Limb (tissue), 2 donors: ENCODE results near the gene PDE2A.

Source experiments
- DNase-seq, 2 donors: peaks; one replicate each; pipeline ENCODE4 v3.0.0-alpha.2; 2016; ENCODE audit errors: extremely low spot score in 2 of 2

Gene PDE2A

GRCh38 chr11:72704783-72705265, 30.6 kb upstream of the PDE2A start:
- no peak for DNase-seq

DNA sequence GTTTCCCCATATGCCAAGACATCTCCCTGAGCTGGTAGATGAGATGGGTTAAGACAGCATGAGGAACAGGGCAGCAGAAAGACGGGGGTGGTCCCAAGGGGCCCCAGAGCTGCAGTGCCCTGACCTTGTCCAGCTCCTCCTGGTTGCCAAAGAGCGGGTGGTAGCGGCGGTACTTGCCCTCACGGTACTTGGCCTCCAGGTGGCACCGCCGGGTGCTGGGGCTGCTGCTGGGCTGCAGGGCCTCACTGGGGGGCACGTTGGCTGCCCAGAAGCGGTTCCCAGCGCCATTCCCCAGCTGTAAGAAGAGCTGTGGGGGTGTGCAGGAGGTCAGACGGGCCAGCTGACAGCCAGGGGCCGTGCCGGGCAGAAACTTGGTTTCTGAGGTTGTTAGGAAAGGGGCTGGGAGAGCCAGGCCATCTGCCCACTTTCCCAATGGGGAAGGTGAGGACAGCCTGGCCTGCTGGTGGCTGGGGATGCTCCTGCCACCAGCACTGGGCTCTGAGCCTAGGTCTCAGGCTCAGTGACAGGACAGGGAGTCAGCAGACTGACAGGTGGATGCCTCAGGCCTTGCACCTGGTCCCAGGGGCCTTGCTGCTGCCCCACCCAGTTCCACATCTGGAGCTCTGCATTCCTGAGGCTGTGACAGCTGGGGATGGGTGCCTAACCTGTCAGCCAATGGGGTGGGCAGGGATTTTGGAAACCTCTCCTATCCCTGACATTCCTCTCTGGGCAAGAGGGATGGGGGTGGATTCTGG, 30.0 kb upstream of the PDE2A start:
- no peak for DNase-seq

DNA sequence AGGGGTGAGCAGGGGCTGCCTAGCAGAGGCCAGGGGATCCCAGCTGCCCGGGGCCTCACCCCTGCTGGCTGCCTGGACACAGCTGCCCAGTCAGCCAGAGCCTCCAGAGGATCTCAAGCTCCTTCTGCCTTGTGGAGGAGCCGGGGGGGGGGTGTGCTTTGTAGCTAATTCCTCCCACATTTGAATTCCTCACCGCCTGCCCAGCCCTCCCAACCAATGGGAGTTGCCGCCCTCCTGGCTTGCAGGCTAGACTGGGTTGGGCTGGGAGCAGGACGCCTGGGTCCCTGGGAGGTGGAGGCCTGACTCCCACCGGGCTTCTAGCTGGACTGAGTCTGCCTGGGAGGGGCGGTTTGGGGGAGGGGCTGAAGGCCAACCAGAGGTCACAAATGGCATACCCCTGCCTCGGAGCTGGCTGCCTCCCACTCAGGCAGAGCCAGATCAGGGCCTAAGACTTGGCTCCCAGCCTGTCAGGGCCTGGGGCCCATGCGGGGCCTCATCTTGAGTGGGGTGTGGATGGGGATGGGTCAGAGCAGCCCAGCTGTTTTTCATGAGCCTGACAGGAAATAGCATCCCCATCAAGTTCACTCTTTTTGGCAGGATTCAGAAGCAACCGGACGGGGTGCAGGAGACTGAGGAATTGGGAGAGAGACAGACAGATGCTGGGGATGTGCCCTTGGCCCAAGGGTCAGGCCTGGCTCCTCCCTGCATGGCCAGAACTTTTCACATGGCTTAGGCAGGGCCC, 29.2 kb upstream of the PDE2A start:
- peak; percentile 71 to 77 for DNase-seq

- no peak for DNase-seq
These were observed 28.5 kb upstream of the PDE2A start for GRCh38 chr11:72702577-72703241.

GRCh38 chr11:72702096-72702495, 27.9 kb upstream of the PDE2A start:
- DNase-seq = no peak

DNA sequence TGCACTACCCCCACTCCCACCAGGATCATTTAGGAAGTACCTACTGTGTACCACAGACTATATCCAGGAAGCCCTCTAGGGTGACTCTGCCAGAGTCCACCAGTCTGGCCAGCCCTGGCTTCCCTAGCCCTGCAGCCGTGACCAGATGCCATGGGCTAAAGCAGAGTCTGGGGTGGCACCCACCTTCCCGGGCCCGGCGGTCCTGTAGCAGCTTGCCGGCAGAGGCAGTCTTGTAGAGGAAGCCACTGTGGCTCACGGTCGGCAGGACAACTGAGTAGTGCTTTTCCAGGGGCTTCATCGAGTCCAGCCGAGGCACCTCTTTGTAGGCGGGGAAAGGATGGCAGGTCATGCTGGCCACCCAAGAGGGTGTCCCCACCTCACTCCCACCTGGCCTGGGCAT, 27.2 kb upstream of the PDE2A start:
- DNase-seq = no peak

- no peak for DNase-seq
These were observed 25.9 kb upstream of the PDE2A start for GRCh38 chr11:72700146-72700545.

DNA sequence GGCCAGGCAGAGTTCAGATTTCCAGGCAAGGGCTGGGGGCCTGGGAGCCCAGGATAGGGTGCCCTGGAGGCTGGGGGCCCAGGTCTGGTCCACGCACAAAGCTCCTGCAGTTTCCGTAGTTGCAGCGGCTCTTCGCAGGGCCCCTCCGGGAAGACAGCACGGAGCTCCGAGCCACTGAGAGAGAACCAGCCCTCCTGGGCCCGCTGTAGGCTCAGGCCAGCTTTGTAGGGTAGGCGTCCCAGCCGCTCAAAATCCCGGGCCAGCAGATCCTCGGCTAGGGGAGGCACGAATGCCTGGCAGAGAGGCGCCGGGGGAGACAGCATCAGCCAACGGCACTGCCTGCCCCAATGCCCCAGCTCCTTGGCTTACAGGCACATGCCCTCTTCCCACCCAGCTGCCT, 23.6 kb upstream of the PDE2A start:
- DNase-seq = no peak

GRCh38 chr11:72696866-72697700, 22.9 kb upstream of the PDE2A start:
- DNase-seq = no peak

DNA sequence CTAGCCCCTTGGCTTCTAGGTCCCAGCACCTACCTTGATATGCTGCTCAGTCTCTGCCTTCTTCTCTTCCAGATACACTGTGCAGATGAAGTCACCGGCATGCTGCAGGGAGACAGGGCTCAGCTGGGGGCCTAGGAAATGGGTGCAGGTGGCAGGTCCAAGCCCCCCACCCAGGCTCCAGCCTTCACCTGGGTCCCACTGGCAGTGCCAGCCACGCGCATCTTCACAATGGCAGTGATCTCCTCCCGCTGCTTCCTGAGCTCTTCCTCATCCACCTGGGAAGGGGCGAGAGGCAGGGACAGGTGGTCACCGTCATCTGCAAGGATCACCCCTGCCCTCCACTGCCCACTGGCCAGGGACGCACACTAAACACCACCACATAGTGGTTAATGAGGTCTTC, 21.1 kb upstream of the PDE2A start:
- DNase-seq = no peak

DNA sequence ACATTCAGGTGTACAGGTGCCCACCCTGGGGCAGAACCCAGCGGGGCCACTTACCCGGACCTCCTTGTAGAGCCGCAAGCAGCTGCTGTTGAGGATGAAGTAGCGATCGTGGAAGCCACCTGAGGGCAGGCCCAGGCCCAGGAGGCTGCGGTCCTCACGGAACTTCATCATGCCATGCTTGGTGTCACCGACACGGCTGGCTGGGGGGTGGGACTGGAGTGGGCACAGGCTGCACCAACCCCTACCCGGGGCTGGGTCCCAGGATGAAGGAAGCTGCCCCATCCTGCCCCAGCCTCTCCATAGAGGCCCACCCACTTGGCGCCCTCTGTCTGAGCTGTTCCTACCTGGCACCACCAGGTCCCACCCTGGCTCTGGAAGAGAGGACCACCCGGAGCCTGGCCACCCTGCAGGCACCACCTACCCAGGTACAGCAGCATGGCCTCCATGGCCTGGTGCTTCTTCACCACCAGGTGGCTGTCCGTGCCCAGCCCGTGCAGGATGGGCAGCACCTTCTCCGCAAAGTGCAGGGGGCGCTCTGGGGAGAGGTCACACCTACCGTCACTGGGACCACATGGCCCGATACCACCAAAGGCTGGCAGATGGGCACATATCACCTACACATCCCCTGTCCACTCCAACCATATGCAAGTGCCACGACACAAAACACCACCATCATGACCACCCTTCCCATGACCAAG, 19.2 kb upstream of the PDE2A start:
- no peak for DNase-seq

- DNase-seq = no peak
These were observed 18.4 kb upstream of the PDE2A start for GRCh38 chr11:72692498-72693237.

DNA sequence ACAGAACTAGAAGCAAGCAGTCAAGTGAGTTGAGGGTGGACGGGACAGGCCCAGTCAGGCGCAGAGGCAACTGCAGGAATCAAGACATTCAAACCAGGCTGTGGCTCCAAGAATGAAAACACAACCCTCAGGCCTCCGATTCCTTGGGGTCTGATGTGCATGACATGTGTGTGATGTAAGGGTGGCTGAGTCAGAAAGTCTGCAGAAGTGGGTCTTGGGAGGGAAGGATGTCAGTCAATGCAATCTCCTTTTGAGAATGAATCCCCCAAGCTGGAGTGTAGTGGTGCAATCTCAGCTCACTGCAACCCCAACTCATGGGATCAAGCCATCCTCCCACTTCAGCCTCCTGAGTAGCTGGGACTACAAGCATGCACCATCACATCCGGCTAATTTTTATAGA, 15.9 kb upstream of the PDE2A start:
- DNase-seq = no peak

- no peak for DNase-seq
These were observed 14.7 kb upstream of the PDE2A start for GRCh38 chr11:72688929-72689328.

- DNase-seq = no peak
These were observed 14.3 kb upstream of the PDE2A start for GRCh38 chr11:72688486-72688885.

DNA sequence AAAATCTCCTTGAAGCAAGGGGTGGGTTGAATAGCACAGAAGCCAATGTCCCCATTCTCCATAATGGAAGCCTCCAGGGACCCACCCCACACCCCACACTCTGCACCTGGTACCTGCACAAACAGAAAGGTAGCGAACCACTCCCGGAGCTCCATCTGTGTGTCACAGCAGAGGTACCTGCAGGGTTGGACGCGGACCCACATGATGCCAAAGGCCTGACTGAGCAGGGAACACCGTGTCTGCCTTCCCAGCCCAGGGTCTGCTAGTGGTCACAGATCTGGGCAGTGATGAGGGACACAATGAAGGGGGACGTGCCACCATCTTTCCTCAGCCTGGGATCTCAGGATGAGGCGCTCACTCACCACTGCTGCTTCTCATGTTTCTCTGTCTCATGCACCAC, 13.1 kb upstream of the PDE2A start:
- no peak for DNase-seq

GRCh38 chr11:72686639-72687220, 12.5 kb upstream of the PDE2A start:
- no peak for DNase-seq

GRCh38 chr11:72685560-72686480, 11.6 kb upstream of the PDE2A start:
- peak in 1 of 2 donors; percentile 21 for DNase-seq
